ENCODE results near the gene CCDC144A.
"Not testable (repeated sequence)": the region's sequence is repeated elsewhere in the genome, so short reads cannot be mapped to it uniquely, and the experiment has no call there.

DNA sequence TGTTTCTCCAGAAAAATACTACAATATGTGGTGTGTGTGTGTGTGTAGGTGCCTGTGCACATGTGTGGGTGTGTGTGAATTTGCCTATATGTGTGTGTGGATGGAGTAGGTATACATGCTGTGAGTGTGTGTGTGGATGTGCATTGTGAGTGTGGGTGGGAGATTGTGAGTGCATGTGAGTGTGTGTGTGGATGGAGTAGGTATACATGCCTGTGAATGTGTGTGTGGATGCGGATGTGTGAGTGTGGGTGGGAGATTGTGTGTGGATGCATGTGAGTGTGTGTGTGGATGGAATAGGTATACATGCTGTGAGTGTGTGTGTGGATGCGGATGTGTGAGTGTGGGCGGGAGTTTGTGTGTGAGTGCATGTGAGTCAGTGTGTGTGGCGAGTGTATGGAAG is 116.6 kb downstream of the CCDC144A start:
- TF ChIP-seq POLR2AphosphoS5 (IDR thresholded peaks at IDR 0.05) = not testable (repeated sequence)
- TF ChIP-seq, protein P1, sequence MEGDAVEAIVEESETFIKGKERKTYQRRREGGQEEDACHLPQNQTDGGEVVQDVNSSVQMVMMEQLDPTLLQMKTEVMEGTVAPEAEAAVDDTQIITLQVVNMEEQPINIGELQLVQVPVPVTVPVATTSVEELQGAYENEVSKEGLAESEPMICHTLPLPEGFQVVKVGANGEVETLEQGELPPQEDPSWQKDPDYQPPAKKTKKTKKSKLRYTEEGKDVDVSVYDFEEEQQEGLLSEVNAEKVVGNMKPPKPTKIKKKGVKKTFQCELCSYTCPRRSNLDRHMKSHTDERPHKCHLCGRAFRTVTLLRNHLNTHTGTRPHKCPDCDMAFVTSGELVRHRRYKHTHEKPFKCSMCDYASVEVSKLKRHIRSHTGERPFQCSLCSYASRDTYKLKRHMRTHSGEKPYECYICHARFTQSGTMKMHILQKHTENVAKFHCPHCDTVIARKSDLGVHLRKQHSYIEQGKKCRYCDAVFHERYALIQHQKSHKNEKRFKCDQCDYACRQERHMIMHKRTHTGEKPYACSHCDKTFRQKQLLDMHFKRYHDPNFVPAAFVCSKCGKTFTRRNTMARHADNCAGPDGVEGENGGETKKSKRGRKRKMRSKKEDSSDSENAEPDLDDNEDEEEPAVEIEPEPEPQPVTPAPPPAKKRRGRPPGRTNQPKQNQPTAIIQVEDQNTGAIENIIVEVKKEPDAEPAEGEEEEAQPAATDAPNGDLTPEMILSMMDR (IDR thresholded peaks at IDR 0.05) = not testable (repeated sequence)
